Inflammatory macrophage treated with lipopolysaccharide for 4 hours (primary cell): Measurements from ENCODE around the gene DHRS1.

Source experiments
- DNase-seq: peaks from one replicate; pipeline ENCODE4 v3.0.0-alpha.2; 2020

DHRS1 gene

DNA sequence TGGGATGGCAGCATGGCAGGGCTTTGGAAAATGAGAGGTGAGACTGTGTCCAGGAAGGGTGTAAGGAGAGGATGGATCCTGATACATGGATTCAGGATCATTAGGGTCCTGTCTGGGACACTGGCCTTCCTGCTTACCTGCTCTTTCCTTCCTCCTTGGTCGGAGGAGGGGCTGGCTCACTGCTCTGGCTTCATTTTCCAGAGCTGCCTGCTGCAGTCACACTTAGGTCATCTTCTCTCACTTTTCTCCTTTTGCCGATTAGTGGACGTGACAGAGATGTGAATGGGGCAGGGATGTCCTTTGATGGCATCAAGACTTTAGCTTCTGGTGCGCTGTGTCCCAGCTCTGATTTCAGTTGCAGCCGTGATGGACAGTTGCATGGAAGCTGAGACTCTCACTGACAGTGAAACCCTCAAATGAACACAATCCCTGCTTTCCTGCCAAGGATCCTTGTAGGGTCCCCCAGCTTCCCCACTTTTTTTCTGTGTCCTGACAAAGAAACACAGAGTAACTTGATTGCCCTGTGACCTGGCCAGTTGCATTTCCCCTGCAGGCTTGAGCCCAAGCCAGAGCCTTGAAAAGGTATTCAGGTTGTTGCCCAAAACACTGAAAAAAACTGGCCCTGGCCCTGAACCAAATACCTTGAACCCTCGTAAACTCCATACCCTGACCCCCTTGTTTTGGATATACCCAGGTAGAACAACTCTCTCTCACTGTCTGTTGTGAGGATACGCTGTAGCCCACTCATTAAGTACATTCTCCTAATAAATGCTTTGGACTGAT lies 9.0 kb upstream of the DHRS1 start:
- DNase-seq = no peak

DNA sequence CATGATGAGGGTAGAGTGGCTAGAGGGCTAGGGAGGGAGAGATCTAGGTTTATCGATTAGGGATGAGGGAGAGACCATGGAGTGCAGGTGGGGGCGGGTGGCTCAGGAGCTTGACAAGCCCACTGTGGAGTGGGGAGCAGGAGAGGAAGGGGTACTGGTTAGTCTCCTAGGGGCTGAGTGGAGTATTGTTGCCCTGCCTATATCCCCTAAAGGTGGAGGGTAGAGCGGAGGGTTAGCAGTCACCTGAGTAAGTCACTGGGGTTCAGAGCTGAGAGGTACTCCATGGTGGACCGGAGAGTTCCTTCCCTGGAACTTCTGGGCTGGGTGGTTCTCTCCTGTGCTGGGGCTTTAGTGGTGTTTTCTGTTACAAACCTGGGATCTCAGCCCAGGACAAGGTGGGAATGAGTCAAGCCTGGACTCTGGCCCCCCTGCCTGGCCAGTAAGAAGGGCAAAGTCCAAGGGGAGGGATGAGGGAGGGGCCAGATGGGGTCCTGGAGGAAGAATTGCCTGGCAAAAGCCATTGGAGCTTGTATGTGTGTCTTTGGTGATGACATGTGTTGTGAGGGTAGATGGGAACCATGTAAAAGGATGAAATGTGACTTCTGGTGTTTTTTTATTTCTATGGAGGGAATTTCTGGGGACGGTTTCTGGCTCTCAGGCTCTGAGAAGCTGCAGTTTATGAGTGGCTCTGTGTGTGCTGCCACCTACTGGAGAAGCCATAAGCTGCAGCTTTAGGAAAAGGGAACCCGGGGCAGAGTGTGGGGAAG lies 8.2 kb upstream of the DHRS1 start, which contains the start of gene CIDEB:
CIDEB (minus strand) TSS at position 403 of the 767 bp plus-strand sequence; CDS start at position 284, 119 bp downstream.
- peak; percentile 80 for DNase-seq

DNA sequence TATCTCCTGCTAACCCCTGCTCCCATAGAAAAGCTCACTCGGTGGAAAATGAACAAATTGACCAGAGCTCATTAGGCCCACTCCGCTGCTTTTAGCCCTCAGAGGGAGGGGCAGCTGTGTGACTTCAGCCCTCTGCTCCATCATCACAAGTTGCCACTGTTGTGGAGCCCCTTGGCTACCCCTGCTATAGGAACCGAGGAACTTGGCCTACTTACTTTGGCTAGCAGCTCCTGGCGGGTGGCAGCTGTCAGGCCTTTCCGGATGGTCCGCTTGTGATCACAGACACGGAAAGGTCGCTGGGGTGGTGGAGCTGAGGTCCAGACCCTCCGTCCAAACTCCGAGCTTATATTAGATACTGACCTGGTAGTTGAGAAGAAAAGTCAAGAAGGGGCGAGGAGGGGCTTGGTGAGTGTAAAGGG lies 7.6 kb upstream of the DHRS1 start:
- DNase-seq = no peak

DNA sequence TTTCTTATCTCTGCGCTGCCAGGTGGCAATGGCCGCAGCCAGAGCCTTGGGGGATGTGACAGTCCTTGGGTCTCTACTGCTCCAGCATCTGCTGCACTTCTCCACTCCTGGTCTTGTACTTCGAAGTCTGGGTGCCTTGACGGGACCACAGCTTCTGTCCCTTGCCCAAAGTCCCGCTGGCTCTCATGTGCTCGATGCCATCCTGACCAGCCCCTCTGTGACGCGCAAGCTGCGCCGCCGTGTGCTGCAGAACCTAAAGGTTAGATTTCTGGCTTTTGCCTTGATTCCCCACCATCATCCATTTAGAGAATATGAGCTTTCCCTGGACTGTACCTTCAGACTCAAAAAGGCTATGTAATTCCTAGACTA lies 4.4 kb upstream of the DHRS1 start:
- no peak for DNase-seq

DNA sequence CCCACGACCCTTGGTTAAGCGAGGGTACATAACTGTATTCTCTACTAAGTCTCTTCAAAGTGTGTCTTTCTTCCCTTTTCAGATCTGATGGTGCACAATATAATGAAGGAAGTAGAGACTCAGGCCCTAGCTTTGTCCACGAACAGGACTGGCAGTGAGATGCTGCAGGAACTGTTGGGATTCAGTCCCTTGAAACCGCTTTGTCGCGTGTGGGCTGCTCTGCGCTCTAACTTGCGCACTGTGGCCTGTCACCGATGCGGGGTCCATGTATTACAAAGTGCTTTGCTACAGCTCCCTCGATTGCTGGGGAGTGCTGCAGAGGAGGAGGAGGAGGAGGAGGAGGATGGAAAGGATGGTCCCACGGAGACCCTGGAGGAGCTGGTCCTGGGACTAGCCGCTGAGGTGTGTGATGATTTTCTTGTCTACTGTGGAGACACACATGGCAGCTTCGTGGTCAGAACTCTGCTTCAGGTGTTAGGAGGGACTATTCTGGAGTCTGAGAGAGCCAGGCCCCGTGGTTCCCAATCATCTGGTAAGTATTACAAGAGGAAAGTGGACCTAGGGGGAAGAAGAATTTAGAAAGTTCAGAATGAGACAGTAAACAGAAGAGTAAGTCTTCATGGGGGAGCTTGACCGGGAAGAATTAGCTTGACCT lies 873 bp upstream of the DHRS1 start:
- no peak for DNase-seq

DNA sequence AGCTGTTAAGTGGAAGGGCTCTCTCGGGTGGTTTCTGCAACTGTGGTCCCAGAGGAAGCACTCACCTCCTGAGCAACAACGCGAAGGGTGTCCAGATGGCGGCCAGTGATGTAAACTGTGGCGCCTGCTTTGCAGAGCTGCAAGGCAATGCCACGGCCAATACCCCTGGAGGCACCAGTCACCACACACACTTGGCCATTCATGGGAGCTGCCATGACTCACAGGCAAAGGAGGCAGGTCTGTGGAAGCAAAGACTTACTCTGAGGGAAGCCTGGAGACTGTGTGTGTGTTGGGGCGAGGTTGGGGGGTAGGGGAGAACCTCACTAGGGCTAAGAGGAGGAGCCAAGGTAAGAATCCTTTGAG lies 707 bp downstream of the DHRS1 start:
- DNase-seq = peak; percentile 28

DNA sequence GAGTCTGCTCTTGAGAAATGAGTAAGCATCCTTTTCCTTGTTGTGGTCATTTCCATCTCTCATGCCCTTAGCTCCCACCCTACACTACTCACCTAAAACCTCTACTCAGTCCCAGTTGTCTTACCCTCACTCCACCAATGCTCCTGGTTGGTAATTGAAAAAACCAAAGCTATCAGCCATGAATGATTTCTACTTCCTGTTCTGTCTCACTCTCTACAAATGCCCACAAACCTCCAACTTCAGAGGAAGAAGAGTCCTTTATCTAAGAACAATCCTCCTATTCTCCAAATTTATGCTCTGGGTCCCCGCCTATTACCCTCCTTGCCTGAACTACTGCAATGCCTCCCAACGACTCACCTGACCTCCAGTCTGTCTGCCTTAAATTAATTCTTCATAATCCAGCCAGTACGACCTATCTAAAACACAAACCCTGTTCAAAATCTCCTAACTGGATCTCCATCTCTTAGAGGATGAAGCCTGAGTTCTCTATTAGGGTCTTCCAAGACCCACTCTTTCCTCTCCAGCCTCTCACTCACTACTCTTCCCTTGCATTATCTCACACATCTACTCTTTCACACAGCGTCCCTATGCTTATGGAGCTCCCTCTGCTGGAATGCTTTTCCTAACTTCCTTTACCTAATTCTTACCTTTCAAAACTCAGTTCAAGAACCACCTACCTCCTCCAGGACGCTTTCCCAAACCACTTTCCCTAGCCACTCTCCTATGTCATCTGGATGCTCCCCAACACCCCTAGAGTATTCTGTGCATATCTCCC lies 2.2 kb downstream of the DHRS1 start:
- DNase-seq = peak; percentile 50

DNA sequence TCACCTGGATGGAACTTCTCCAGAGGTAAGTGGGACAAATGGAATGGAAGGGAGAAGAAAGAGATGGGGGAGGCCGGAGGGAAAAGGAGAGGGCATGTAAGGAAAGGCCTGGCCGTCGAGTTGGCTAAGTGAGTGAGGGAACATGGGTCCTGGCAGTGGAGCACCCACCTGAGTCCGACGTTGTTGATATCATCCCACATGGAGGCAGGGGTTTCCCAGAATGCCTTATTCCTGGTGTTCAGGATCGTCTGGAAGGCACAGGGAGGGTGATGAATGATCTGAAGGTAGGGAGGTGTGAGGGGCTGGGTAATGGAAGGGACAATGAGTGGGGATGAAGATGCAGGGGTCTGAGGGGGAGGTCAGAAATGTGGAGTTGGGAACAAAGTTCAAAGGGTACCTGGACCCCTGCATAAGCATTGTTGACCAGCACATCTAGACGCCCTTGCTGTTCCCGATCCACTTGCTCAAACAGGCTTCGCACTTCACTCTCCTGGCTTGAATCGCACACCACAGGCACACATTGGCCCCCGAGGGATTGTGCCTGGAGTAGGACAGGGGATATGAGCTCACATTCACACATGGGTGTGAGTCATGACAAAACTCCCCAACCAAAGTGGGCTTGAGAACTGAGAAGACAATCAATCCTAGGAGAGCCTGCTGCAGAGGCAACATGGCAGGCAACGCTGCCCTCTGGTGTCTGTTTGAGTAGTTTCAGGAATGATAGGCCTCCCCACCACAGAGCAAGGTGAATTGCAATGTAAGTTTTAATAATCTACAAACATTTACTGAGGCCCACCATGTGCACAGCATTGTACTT lies 3.0 kb downstream of the DHRS1 start:
- peak; percentile 91 for DNase-seq

DNA sequence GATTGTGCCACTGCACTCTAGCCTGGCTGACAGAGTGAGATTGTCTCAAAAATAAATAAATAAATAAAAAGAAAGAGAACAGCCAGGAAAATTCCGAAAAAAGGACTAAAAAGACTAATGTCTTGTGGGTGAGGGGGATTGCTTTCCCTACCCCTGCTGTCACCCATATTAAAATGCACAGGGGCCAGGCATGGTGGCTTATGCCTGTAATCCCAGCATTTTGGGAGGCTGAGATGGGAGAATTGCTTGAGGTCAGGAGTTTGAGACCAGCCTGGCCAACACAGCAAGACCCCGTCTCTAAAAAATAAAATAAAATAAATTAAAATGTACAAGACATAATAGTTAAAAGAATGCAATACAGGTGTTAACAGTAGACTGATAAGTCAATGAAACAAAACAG lies 6.1 kb downstream of the DHRS1 start:
- DNase-seq = no peak

DNA sequence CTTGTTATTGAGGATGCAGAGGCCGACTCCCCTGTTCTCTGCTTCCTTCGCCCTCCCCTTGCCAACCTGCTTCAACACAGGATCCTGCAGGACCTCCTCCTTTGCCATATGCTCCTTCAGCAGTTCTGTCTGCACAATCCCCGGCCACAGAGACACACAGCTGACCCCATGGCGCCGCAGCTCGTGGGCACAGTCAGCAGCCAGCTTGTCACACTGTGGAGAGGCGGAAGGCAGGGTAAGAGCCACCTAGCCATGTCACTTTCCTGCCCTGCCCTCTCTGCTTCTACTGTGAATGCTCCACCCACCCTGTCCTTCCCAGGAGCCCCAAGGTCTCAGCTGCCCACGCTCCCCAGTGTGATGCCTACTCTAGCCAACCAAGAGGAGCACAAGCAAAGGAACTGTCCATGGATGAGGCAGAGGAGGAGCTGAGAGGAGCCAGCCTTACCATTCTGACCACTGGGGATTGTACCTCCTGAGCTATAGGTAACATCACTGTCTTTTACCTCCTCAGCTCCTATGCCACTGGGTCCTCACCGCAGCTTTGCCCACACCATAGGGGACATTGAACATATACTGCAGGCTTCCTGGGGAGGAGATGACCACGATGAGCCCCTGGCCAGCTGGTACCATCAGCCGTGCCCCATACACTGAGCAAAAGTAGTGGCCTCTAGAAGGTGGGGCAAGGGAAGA lies 7.3 kb downstream of the DHRS1 start:
- no peak for DNase-seq

DNA sequence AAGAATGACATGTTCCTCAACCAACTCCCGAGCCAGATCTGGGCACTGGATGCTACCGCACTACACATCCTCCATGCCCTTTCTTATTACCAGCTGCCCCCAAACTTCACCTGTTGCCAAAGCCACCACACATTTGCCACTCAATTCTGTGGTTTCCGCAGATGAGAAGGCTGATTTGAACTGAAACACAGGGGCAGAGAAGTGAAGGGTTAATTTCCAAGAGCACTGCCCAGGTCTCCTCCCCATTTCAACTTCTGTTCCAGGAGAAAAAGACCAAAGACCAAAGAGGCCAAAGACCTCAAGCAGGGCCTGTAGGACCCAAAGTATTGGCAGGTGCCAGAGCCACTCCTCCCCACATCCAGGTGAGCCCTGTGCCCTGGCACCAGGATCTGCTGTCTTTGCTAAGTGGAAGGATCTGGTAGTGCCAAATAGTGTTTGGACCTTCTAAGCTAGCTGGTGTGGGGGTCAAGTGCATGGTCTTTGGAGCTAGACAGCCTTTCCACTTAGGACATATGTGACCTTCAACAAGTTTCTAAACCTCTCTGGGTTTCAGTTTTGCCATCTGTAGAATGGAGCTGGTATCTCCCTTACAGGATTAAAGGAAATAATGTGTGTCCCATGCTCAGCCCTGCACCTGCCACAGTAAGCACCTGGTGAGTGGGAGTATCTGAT lies 8.0 kb downstream of the DHRS1 start:
- no peak for DNase-seq

DNA sequence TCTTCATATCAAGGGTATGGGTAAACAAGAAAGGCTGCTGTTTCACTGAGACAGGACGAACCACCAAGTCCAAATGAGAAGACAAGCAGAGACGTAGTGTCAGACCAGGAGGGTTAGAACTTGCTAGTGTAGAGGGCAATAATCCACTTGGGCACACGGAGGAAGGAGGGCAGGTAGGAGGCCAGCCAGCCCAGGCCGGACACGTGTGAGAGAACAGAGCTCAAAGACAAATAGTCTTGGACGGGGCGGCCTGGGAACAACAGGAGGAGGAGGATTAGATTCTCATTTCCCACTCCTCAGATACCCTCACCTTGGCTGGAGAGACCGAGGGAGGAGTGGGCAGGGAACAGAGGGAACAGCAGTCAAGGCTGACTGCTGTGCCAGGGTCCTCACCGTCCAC lies 8.8 kb downstream of the DHRS1 start:
- no peak for DNase-seq

DNA sequence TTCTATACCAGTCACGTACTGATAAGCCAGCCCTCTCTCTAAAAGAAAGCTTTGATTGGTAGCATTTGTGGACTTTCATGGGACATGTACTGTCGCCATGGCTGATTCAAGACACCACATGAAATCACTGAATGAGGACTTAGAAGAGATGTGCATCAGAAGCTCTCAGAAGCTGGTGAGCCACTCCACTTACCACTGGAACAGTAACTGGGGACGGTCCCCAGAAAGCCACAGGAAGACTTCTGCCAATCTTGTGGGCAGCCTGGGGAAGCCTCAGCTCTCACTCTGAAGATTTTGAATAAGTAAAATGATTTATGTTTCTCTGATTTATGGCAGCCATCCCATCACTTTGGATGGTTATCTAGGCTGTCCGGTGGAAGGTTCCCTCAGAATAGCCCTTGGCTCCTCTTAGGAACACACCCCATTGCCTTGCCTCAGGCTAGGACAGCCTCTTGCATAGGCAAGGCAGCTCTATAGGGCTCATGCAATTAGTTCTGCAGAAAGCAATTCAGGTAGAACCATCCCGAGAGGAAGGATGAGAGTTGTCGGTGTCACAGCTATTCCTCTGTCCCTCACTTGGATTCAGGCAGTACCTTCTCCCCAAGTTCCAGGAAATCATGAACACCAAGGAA lies 9.8 kb downstream of the DHRS1 start:
- no peak for DNase-seq

DNA sequence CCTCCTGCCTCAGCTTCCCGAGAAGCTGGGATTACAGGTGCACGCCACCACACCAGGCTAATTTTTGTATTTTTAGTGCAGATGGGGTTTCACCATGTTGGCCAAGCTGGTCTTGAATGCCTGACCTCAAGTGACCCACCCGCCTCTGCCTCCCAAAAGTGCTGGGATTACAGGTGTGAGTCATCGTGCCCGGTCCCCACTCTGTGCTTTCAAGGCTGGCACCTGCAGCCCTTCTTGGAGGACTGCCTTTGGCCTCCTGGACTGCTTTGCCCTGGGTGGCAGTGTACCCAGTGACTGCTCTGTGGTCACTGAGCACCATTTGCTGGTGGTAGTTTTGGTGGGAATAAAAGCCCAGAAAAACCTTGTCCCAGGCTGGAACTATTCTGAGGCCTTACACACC lies 12.6 kb downstream of the DHRS1 start:
- no peak for DNase-seq

DNA sequence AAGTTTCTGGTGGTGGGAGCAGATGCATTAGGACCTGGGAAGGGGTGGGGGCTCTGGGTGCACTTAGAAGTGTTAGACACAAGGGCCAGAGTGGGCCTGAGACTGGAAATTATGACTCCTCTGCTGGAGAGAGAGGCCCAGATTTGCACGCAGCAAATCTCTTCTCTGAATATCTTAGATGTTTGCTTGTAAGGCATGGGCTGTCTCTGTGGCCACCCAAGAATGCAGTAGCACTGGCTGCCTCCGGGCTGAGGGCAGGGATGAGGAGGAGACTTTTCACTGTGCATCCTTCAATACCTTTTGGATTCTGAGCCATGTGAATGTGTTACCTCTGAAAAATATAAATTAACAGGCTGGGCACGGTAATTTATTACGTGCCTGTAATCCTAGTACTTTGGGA lies 14.2 kb downstream of the DHRS1 start:
- DNase-seq = no peak

DNA sequence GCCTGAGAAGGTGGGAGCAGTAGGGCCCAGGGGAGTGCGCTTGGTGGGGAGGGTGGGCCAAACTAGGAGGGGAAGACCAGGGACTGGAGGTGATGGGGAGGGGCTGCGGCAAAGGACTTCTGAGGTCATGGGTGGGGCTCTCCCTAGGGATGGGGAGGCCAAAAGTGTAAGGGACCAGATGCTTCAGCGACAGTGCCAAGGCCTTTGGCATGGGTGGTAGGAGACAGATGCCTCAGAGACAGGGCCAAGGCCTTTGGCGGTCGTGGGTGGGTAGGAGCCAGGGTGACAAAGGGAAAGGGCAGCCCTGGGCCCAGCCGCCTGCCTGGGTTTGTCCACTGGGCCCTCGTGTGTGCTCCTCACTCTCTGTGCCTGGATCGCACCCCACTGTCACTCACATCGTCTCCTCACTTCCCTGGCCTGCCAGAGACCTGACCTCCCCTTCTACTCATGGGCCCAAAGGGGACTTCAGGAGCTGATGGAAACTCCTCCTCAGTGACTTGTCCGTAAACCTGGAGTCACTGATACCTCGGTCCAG lies 15.0 kb downstream of the DHRS1 start:
- DNase-seq = no peak

DNA sequence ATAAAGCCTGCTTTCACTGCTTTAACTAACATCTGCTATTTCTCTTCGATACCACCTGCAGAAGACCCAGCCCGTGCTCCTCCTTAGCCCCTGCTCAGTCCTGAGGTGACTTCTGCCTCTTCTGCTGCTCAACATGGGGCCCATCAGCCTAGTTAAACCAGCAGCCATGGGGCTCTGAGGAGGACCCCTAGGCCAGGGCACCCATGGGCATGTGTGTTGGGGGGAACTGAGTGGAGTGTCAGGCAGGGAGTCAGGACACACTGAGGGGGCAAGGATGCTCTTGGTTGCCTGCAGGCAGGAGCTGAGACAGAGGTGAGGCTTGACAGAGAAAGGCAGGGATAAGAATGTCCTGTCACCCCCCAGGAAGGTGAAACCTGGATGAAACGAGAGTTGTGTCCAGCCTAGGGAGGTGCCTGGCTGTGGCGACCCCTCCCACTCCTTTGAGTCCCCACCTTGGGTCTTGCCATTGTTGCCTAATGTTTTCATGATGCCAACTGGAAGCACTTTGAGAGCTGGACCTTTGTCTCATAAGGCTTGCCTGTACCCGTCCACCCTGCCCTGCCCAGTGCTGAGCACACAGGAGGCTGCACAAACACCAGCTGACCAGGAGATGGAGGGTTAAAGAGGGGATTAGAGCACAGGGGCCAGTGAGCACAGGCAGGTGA lies 15.7 kb downstream of the DHRS1 start:
- no peak for DNase-seq

DNA sequence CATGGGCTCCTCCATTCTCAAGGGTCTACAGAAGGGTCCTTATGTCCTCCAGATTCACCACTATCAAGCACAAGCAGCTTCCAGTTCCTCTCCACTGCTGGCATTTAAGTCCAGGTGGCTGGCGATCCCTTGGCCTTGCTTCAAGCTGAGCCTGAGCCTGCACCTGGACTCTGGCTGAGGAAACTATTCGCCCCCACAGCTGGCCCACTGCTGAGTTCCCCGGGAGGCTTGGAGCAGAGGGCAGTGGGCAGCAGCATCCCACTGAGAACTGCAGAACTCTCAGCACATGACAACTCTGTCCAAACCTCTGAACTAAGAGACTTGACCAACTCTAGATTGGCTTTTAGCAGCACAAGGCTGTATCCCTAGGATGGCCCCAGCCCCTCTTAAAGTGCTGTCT lies 16.8 kb downstream of the DHRS1 start:
- no peak for DNase-seq

DNA sequence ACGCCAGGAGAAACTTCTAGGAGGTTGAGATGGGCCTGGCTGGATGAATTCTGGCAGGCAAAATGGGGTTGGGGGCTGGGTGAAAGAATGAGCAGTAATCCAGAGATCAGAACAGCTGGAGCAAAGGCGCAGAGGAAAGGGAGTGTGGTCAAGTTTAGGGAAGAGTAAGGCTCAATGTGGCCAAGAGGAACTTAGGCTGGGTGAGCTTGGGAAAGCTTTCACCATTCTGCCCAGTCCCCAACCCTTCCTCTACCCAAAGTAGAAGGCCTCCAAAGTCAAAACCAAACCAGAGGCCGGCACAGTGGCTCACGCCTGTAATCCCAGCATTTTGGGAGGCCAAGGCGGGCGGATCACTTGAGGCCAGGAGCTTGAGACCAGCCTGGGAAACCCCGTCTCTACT lies 17.9 kb downstream of the DHRS1 start:
- peak; percentile 45 for DNase-seq
